DMS53 (cell line): ENCODE data around the gene STIMATE.

Source experiments
- DNase-seq: peaks from one replicate; lab custom pipeline; 2025; lab: John Stamatoyannopoulos, UW

Gene STIMATE

GRCh38 chr3:52817221-52817620 lies 80.1 kb downstream of the STIMATE start:
- no peak for DNase-seq

DNA sequence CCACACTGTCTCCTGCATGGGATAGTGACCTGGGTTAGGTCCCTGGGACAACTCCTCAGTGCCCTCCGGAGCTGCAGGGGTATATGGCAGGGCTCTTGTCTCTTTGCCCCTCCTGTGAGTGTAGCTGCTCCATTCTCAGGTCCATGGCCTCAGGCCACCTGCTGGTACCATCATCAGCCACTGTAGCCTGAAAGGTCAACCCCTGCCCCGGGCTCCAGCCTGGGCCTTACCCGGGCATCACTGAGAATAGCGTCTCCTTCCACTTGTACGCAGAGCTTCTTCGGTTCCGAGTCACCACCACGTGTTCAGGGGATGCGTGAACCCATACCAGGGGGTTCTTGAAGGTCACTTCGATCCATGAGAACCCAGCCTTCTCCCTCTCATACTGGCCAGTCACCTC lies 80.7 kb downstream of the STIMATE start:
- no peak for DNase-seq

- no peak for DNase-seq
Observed at GRCh38 chr3:52816199-52816598, 81.1 kb downstream of the STIMATE start.

GRCh38 chr3:52813810-52814209 lies 83.5 kb downstream of the STIMATE start:
- no peak for DNase-seq

GRCh38 chr3:52811452-52812011 lies 85.8 kb downstream of the STIMATE start:
- no peak for DNase-seq

- no peak for DNase-seq
Observed at GRCh38 chr3:52810923-52811322, 86.4 kb downstream of the STIMATE start.

- peak; percentile 55 for DNase-seq
Observed at GRCh38 chr3:52809662-52810377, 87.5 kb downstream of the STIMATE start.

DNA sequence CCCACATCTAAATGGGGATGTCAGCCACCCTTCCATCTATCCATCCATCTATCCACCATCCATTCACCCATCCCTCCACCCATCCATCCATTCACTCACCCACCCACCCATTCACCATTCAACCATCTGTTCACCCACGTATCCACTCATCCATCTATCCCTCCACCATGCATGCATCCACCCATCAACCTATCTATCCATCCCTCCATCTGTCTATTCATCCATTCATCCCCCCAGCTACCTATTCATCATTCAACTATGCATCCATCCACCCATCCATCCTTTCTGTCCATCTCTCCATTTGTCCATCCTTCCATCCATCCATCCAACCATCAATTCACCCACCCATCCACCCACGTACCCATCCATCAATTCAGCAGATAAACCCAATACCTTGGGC lies 88.2 kb downstream of the STIMATE start:
- no peak for DNase-seq

- DNase-seq: no peak
Observed at GRCh38 chr3:52805270-52806039, 91.9 kb downstream of the STIMATE start.

GRCh38 chr3:52801839-52802238 lies 95.5 kb downstream of the STIMATE start:
- DNase-seq: no peak

- no peak for DNase-seq
Observed at GRCh38 chr3:52800079-52800478, 97.3 kb downstream of the STIMATE start.

DNA sequence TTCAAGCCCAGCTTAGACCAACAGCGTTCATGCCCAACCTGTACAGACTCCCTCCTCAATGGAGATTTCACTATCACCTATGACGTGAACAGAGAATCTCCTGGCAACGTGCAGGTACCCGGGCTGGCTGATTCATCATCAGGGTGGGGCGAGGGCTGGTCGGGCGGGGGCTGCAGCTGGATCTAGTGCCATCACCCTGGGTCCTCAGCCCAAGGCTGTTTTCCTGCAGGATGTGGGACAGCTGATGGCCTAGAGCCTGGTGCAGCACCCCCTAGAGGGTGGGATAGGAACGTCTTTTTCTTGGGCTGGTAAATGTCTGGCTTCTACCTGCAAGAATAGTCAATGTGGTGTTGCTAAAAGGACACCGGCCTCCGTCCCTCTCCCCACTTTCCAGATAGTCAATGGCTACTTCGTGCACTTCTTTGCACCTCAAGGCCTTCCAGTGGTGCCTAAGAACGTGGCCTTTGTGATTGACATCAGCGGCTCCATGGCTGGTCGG lies 98.3 kb downstream of the STIMATE start:
- DNase-seq: peak; percentile 36

- DNase-seq: no peak
Observed at GRCh38 chr3:52798376-52798977, 98.9 kb downstream of the STIMATE start.

DNA sequence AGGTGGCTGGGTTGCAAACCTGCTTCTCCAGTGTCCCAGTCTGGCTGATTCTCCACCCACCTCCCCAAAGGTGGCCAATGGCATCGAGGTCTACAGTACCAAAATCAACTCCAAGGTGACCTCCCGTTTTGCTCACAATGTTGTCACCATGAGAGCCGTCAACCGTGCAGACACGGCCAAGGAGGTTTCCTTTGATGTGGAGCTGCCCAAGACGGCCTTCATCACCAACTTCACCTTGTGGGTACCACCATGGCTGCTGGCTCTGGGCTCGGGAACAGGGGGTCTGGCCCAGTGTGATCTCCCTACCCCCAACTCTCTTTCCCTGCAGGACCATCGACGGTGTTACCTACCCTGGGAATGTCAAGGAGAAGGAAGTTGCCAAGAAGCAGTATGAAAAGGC lies 100.9 kb downstream of the STIMATE start:
- no peak for DNase-seq

GRCh38 chr3:52795298-52795900 lies 101.9 kb downstream of the STIMATE start:
- no peak for DNase-seq

DNA sequence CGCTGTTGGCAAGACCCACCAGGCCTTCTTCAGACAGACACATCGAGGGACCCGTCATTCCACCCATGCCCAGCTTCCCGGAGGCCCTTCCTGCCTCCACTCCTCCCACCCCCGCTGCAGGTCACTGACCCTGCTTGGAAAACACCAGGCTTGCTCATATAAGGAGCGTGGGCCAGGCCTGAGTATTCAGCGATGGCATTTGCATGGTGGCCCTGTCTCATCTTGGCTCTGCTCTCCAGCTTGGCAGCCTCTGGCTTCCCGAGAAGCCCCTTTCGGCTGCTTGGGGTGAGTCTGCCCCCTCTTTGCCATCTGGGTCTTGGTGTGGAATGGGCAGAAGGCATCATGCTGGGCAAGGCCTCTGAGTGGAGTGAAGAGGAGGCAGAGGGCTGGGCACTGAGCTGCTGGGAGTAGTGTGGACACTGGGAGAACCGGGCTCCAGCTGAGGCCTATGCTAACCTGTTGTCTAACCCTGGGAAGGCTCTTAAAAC lies 102.7 kb downstream of the STIMATE start, which contains the start of gene ITIH3:
ITIH3 (plus strand) TSS at position 185 of the 488 bp plus-strand sequence; CDS start at position 193, 8 bp downstream.
- DNase-seq: no peak

GRCh38 chr3:52793702-52794611 lies 103.4 kb downstream of the STIMATE start:
- no peak for DNase-seq

DNA sequence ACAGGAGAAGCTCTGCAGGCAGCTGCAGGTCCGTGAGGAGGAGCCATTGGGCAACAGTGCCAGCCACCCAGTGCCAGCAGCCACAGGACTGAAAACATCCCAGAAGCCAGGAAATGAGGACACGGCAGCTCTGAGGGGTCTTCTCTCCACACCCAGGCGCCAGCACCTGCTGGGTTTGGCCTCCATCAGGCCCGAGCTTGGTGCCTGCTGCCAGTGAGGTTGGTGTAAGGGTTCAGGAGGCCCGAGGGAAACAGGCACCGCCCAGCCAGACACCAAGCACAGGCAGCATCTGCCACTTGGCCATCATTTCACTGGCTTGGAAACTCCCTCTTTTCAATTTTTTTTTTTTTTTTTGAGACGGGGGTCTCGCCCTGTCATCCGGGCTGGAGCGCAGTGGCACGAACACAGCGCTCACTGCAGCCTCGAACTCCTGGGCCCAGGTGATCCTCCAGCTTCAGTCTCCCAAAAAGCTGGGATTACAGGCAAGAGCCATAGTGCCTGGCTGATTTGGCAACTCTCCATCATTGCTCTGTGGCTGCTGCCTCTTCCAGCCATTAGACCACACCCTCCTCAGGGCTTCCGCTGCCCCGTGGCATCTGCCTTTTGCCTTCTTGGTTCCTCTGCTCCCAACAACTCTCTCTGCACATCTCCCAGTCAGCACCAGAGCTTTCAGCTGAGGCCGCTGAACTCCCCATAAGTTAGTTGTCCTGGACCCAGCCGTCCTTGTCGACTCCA lies 104.2 kb downstream of the STIMATE start:
- no peak for DNase-seq

DNA sequence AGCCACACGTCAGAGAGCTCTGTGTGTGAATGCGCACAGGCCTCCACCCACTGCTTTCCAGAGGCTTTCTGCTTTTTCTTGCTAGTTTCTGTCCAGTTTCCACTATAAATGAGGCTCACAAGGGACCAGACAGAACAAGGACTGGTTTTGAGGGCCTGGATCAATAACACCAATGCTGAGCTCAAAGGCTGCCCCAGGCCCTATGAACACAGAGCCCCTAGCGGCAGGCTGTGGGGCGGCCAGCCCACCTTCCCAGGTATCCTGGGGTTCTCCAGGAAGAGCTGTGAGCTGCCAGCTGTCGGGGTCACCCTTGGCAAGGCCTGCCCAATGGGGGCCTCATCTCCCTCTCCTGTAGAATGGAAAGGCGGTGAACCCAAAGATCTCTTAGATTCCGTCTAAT lies 104.9 kb downstream of the STIMATE start:
- no peak for DNase-seq

DNA sequence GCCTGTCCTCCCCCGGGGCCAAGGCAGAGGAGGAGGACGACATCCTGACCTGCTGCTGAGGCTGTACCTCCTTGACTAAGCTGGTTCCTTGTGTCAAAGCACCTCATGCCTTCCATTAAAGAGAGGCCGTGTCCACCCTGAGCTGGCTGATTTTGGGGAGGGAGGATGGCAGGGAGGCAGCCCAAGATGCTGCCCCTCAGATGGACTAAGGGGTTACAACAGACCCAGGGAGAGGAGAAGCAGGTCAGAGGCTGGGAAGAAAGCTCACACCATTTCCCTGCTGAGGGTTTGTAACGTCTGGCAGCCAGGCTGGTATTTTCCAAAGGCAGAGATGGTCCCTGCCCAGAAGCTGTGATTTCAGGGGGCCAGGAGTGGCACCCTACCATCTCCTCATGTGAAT lies 105.4 kb downstream of the STIMATE start:
- no peak for DNase-seq
